ENCODE results near the gene C1orf105.
A peak's percentile ranks its signal among the peaks of the same experiment; 100 is the strongest.

The C1orf105 gene

DNA sequence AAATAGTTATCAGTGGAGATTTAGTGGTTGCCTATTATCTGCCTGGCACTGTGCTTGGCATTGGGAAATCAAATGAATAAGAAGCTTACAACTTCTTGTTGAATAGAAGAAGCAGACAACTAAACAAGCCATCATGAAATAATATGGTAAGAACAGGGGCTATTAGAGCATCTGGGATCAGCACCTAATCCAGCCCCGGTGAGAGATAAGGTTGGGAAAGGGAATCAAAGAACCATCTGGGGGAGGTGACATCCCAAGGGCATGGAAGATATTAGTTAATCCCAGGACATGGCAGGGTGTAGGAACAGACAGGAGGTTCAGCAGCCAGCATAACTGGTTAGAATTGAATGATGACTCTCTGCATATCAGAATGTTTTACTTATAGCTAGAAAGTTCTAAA, 76.2 kb downstream of the C1orf105 start:
- DNase-seq, result no peak

DNA sequence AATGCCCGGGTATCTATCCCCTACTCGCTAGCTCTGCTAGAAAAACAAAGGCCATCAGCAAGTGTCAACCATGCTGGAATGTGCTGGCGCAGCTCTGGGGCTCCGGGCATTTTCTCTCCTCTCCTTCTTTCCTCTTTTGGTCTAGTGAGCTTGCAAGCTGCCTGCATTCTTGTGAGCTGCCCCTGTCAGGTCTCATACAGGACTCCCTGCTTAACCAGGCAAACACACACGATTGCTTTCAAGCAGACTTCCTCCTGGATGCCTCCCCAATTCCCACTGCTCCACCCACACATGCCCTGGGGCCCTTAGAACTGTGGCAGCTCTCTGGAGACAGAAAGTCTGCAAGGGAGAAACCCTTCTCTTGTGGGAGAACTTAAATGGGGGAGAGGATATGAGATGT, 76.7 kb downstream of the C1orf105 start:
- DNase-seq, result no peak

DNA sequence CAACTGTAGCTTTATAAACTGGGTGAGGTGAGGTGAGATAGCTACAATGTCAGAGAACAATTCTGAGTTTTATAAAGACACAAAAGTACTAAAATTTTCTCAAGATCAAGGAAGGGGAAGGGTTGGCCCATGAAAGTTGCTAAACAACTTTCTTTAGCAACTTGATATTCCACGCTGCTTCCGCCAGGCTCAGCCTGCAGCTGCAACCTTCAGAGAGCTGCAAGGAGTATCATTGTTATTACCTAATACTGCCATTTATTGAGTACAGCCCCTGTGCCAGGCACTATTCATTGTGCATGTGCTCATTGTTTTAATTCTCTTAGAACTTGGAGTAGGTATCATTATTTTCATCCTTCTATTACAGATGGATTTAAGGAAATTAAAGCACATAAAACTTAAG, 78.4 kb downstream of the C1orf105 start:
- DNase-seq, result no peak

DNA sequence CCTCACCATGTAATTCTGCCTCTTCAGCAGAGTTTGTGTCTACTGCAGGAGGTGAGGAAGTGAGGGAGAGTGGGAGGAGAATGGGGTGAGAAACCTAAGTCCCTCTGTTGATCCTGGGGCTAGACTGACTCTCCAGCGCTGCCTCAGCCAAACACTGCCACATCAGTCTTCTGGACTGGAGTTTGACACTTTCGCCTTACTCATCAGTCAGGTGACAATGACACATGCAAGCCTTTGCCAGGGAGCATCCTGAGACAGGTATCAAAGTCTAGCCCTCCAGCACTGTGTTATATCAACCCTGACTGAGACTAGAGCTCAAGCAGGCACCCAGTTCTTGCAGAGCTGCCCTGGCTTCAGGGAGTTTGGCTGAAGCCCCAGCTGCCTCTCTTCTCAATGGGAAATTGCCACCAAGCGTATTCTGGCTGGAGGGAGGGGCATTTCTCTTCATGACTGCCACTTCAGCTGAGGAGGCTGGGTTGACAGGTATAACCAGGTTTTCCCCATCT, 79.2 kb downstream of the C1orf105 start:
- DNase-seq, result peak; percentile 30

DNA sequence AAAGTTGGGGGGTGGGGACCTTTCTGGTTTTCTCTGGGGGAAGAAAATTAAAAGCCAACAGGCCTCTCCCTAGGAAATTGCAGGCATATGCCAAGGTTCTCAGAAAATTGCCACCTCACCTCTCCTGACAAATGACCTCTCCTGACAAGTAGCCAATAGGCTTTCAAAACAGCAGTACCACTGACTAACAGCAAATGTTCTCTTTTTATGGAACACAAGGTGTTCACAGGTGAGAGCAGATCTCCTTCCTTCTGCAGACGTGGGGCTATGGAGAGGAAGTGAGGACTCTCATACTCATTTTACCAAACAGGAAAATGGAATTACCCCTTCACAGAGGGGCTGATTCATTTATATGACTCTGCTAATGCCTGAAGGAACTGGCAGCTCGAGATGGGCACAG, 79.7 kb downstream of the C1orf105 start:
- no peak for DNase-seq

DNA sequence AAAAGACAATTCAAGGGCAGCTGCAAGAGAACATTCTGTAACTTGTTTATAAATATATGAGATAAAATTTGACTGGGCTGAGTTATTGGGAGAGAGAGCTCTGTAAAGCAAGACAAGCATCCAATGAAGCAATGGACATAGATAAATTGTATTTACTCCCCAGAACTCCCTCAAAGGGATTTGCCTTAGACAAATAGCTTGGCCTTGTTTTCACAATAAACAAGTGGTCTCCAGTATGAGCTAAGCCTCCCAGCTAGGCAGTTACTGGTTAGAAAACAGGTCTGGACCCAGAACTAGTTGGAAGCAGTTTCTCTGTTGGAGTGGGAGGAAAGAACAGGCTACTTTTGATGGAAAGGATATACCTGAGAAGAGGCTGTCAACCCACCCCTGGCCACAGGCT, 87.3 kb downstream of the C1orf105 start:
- DNase-seq, result no peak

DNA sequence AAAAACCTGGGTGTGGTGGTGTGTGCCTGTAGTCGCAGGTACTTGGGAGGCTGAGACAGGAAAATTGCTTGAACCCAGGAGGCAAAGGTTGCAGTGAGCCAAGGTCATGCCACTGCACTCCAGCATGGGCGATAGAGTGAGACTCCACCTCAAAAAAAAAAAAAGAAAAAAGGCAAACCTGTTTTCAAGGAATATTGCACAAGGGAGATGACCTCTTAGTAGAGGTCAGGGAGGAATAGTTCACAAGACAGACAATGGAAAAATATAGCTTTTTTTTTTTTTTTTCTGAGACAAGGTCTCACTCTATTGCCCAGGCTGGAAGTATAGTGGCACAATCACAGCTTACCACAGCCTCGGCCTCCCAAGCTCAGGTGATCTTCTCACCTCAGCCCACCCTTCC, 90.0 kb downstream of the C1orf105 start:
- DNase-seq, result no peak

DNA sequence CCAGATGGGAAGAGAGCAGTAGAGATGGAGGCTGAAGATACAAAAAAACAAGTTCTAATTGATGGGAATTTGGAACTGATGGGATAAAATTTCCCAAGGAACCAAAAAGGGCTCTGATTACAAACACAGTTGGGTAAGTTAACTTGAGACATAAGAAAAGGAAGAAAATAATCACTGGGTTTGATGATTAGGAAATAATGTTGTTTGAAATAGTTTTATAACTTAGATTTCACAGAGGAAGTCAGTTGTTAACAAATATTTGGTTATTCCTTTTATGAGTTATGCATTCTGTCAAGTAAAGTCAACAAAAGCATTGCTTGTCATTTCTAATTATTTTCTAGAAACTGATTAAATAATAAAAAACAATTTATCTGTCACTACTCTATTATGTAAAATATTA, 92.1 kb downstream of the C1orf105 start:
- DNase-seq, result no peak

DNA sequence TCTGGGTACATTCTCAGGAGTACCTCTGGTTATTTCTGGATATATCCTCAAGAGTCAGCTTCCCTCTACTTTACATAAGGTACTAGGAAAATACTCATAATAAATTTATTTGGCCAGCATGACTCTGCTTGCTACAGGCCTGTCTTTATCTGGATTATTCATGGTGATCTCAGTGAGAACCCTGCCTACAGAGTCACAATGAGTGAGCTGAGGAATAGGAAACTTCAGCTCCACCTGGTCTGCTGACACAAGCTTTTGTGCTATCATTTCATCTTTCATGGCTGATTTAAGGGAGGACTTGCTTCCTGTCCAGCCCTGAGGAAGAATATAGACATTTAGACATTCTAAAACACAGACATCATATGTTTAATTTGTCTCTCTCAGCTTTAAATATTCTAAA, 93.0 kb downstream of the C1orf105 start:
- no peak for DNase-seq

DNA sequence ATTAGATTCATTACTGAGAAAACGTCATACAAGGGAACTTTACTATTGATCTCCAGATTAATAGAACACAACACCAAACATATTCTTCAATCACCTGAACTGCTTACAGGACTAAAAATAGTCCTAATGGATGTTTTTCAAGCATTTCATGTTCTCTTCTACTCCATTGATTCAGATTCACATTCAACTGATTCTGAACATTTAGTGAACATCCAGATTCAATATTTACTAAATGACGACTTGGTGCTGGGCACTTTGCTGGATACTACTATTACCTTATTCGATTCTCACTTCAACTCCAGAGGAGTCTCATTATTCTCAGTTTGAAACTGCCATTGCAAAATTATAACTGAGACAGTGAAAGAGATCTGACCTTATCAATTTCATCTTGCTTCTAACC, 93.6 kb downstream of the C1orf105 start:
- DNase-seq, result no peak

DNA sequence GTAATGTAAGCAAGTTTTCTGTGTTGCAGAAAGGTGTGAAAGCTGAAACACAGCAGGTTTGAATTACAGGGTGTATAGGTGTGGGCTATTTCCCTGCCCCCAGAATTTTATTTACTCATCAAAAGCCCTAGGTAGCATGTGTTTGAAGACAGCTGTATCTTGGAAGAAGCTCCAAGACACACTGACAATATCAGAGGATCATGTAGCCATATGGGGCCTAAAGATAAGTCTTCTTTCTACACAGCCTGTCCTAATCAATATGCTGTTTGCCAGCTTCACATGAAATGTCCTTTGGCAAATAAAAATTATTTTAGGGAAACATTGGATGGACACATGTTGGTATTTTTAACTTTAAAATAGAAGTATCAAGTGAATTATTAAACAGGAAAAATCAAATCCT, 95.0 kb downstream of the C1orf105 start:
- no peak for DNase-seq

DNA sequence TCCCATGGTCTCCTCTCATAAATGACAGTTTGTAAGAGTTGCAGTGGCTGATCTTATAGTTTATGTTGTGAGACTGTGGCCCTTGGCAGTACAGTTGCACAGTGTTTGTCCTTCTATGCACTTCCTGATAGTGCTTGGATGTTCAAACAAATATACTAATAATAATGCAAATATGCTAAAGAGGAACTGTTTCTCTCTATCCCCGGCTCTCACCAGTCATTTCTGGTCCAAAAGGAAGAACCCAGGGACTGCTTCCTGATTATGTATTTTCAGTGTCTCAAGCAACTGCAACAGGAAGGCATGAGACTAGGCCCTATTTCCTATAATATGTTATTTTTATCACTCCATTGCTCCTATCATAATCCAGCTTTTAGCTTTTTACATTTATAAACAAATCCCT, 95.4 kb downstream of the C1orf105 start:
- DNase-seq, result no peak

DNA sequence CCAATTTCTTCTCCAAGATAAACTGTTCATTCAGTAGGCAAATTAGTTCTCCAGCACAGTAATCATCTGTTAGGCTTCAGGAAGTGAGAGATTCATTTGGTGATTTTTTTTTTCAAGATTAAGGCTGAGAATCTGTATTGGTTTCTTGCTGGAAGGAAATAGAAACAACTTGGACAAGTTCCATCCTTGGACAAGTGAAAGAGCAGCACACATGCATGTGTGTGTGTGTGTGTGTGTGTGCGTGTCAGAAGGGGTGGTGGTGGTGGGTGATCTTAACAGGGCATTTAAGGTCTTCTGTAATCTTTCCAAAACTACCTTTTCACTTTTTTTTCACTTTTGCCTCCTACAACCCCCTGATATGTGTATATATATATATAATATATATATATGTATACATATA, 96.6 kb downstream of the C1orf105 start:
- DNase-seq, result no peak

DNA sequence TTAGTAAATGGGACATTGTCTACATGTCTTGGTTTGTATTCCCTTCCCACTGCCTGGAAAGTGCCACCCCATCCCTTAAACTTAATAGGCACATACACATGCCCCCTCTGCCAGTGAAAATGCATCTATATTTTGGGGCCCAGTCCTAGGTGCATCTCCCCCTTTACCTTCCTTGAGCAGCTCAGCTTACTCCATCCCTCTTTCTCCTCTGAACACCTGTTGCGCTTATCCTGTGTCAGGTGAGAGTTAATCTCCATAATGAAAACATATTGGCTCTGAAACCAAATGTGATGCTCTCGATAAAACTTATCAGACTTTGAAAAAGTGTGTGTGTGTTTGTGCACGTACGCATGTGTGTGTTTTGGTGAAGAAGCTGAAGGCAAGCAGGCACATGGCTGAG, 97.1 kb downstream of the C1orf105 start:
- no peak for DNase-seq
